ENCODE measurements around the gene SLC7A5. TPM values are rescaled to one million over a fixed set of nuclear protein-coding genes. Genes with fewer than 3 reads are reported as not detected.

SLC7A5 gene
- total and polyA plus RNA-seq, 2 of the 4 experiments (the other 2 are of a cell fraction) = 11.3 to 101 TPM

DNA sequence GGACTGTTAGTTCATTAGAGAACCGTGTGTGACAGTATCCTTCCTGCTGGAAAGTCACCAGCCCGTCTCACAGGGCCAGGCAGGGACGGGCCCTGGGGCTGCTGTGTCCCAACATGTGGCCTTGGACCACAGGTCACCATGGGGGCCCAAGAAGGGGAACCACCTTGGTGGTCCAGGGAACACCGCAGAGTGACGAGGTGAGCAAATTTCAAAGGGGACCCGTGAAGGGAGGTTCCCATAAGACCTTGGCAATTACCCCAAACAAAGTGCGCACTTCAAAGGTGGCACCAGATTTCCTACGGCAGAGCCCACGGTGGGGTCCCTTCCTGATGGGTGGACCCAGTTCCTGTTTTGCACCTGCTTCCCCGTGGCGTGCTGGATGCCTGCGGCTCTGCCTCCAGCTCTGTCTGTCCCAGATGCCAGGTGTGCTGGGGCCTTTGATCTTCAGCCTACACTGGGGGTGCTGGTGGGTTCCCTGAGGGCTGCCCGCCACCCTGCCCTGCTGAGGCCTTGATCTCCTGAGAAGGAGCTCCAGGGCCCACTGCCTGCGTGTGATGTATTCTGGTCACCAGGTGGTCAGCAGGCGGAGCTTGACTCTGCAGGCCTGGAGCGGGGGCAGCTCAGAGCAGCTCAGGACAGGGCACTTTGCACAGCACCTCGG lies 27.0 kb downstream of the SLC7A5 start:
- no peak overlapping the region for H2AK9ac ChIP-seq (replicated peaks; ENCODE audit: low read depth, low read length, poor library complexity)
- H3K27ac ChIP-seq (ENCODE audit: insufficient read depth, low read length) = no peak overlapping the region
- no peak overlapping the region for H2BK120ac ChIP-seq (ENCODE audit: low read depth, low read length)
- no peak overlapping the region for H3K4ac ChIP-seq (ENCODE audit: low read depth, low read length)
- H3K14ac ChIP-seq (replicated peaks; ENCODE audit: low read depth, low read length) = no peak overlapping the region
- H2AFZ ChIP-seq (replicated peaks; ENCODE audit: low read length, poor library complexity) = no peak overlapping the region
- in situ Hi-C loops (cut with MboI; ENCODE audit: low sequenced_read_pairs) = no loop called here
- dilution Hi-C loops (cut with HindIII; ENCODE audit: low sequenced_read_pairs, unreplicated experiment) = no loop called here
- H3K4me1 ChIP-seq (ENCODE audit: control insufficient read depth, insufficient read depth, low read length) = no peaks in the 10 kb centered on the region
- DNase-seq (no peak), ATAC-seq (ENCODE audit: low read depth) (no peak)
- no peak overlapping the region for H2BK15ac ChIP-seq (ENCODE audit: low read depth, low read length)
- H2BK20ac ChIP-seq (ENCODE audit: low read depth, low read length) = no peak overlapping the region
- ChIA-PET POLR2A (ENCODE audit: unreplicated experiment) (no interaction called here), CTCF (no interaction called here)
- no peak overlapping the region for H3K56ac ChIP-seq (ENCODE audit: extremely low read depth, insufficient read depth, low read length)
- H4K5ac ChIP-seq (ENCODE audit: low read depth, low read length) = no peak overlapping the region
- intact Hi-C loops (cut with micrococcal nuclease) = no loop called here
- peaks cover 85% of the 10 kb centered on the region for H4K20me1 ChIP-seq (ENCODE audit: insufficient read depth, low read length)
- H3K4me2 ChIP-seq (ENCODE audit: low read depth, low read length) = no peak overlapping the region
- no peak overlapping the region for H4K8ac ChIP-seq (ENCODE audit: low read depth in 2 of 2, low read length in 2 of 2)
- TF ChIP-seq MXI1 (IDR thresholded peaks at IDR 0.05; ENCODE audit: borderline replicate concordance, low read depth, low read length) = no peak
- peaks cover 24 to 92% of the 10 kb centered on the region in 2 experiments for H3K79me1 ChIP-seq (ENCODE audit: low read depth in 1 of 2, low read length in 2 of 2)
- no peaks in the 10 kb centered on the region for H3K9me3 ChIP-seq (ENCODE audit: control insufficient read depth, insufficient read depth, low read length)
- no peak overlapping the region for H4K91ac ChIP-seq (ENCODE audit: insufficient read depth, low read depth, low read length)
- no peak overlapping the region for H2AK5ac ChIP-seq (ENCODE audit: low read depth, low read length)
- 87% methylated on average over 8 of the region's 17 CpGs; no CpG with 5 or more reads in 1 of the 2 experiments for WGBS, 2 experiments (ENCODE audit: extremely low coverage in 2 of 2, insufficient read length in 1 of 2)
- H3K36me3 ChIP-seq (ENCODE audit: control insufficient read depth, insufficient read depth, low read length) = peaks cover 73% of the 10 kb centered on the region
- no peak overlapping the region for H3K18ac ChIP-seq (ENCODE audit: low read depth, low read length)
- H3K9ac ChIP-seq (ENCODE audit: low read depth, low read length) = no peak overlapping the region
- no peaks in the 10 kb centered on the region for H3K27me3 ChIP-seq (ENCODE audit: control insufficient read depth, insufficient read depth, low read length)
- H3K9me1 ChIP-seq (ENCODE audit: insufficient read depth, low read length) = peaks cover 6% of the 10 kb centered on the region; the same call in 1 of the 2 replicates
- H3K4me3 ChIP-seq (ENCODE audit: insufficient read depth, low read depth, low read length) = no peak overlapping the region
- H2BK5ac ChIP-seq (ENCODE audit: low read depth, low read length, poor library complexity, severe bottlenecking) = no peak overlapping the region
- no TSS peak for BruUV-seq (replicated peaks)
- no peak overlapping the region for H3K23ac ChIP-seq (ENCODE audit: low read depth, low read length)
